RWPE1 (cell line): Measurements from ENCODE around the gene TMEM126A.
"Not testable (repeated sequence)": the region's sequence is repeated elsewhere in the genome, so short reads cannot be mapped to it uniquely, and the experiment has no call there.

Source experiments
- CTCF ChIA-PET: fragments of 350-600 bp; sonication (Branson Sonifier 250); formaldehyde crosslinking; extraction: SDS; loops from one replicate; lab custom pipeline; 2021; lab: Yijun Ruan, JAX
- POLR2A ChIA-PET: fragments of 400-600 bp; formaldehyde crosslinking; extraction: SDS; loops from one replicate; lab custom pipeline; 2020; ENCODE audit warnings: antibody characterized with exemption; ENCODE audit not compliant: low non-redundant PET; lab: Yijun Ruan, JAX
- DNase-seq: peaks from one replicate; pipeline ENCODE4 v3.0.0; 2012; ENCODE audit warnings: low spot score
- H3K27ac ChIP-seq: fragments of 450-650 bp; 2 replicates; pipeline ENCODE4 v1.5.1; 2017
- TF ChIP-seq, protein P1 (sequence below): fragments of 450-650 bp; conservative IDR thresholded peaks from 2 replicates; pipeline ENCODE4 v1.5.1; 2017; ENCODE audit warnings: low read depth, mild to moderate bottlenecking

The TMEM126A gene

DNA sequence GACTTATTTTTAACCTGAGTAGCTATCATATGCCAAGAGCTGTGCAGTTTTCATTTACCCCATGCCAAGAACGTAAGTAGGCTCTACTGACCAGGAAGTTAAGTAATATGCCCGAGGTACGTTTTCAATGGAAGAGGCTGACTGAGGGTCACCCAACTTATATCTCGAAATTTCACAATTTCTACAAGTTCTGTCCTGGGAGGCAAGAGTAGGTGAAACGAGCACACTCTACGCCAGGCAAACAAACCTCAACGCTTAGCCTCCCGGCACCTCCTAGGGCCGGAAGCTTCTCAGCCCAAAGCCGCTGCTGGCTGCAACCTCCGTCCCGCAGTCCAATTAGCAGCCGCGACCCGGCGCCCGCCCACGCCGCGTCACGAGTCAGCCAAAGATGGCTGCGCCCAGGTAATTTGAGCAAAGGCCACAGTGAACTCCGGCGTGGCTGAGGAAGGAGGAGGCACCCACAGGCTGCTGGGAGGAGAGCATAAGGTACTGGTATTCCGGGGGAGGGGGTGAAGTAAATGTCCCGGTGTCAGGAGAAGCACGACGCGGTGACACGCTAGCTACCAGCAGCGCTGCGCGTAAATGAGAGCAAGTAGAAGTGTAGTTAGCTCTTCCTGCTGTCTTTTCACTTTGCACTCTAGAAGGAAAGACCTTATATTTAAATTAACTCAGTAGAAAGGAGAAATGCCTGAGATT, at the start of gene TMEM126A:
Gene TMEM126A, plus strand, starts transcription at position 364 of the 696 bp plus-strand sequence. CDS start 2,289 bp downstream, outside the sequence.
- peak; percentile 82 for DNase-seq
- TF ChIP-seq, protein P1, sequence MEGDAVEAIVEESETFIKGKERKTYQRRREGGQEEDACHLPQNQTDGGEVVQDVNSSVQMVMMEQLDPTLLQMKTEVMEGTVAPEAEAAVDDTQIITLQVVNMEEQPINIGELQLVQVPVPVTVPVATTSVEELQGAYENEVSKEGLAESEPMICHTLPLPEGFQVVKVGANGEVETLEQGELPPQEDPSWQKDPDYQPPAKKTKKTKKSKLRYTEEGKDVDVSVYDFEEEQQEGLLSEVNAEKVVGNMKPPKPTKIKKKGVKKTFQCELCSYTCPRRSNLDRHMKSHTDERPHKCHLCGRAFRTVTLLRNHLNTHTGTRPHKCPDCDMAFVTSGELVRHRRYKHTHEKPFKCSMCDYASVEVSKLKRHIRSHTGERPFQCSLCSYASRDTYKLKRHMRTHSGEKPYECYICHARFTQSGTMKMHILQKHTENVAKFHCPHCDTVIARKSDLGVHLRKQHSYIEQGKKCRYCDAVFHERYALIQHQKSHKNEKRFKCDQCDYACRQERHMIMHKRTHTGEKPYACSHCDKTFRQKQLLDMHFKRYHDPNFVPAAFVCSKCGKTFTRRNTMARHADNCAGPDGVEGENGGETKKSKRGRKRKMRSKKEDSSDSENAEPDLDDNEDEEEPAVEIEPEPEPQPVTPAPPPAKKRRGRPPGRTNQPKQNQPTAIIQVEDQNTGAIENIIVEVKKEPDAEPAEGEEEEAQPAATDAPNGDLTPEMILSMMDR: no peak
- CTCF ChIA-PET: interaction anchor here (0.6 to 0.9 kb wide), 3 partner anchors 9 to 574 kb away, joined by 3 to 4 read pairs (median 3); no protein-coding TSS in a partner anchor
- H3K27ac ChIP-seq: peak within 1 kb of the TSS; percentile 79
- POLR2A ChIA-PET: interaction anchor here (0.6 to 1.2 kb wide), 3 partner anchors 10 to 687 kb away, joined by 3 to 6 read pairs (median 4); no protein-coding TSS in a partner anchor

DNA sequence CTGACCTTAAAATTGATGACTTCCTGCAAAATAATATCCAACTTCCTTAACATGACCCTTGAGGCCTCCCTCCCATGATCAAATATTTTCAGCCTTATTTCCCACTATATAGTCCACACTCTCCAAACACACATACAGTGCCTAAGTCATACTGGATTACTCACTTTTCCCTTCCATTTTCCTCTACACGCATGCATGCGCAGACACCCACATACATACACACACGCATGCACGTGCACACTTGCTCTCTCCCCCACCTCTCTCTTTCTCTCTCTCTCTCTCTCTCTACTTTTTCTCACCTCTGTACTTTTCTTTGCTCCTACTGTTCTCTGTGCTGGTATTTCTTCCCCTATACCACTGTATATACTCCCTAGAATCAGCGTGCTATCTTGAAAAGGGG, 48.7 kb upstream of the TMEM126A start:
- ChIA-PET POLR2A (no interaction called here), CTCF (no interaction called here)
- H3K27ac ChIP-seq: no peak overlapping the region
- no peak for DNase-seq
- TF ChIP-seq, protein P1: no peak

DNA sequence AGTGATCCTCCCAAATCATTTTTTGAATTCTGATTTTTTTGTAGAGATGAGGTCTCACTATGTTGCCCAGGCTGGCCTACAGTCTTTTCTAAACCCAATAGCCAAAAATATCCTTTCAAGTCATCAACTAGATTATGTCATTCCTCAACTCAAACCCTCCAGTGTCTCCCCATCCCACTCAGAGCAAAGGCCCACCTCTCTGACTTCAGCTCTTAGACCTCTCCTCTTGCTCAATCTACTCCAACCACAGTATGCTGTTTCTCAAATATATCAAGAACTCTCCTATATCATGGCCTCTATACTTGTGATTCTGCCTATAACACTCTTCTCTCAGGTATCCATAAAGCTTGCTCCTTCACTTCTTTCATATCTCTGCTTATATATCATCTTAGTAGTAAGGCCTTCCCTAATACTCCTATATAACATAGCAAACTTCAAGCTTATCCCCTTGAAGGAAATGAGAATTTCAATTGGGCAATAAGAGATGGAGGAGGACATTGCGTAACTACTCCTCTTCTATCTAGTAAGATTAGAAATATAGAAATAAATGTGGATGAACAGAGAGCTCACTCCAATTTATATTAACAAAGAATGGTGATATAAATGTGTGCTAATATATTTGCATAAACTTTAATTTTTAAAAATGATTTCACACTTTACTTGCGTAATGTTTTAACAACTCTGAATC, 45.1 kb upstream of the TMEM126A start:
- ChIA-PET POLR2A (no interaction called here), CTCF (no interaction called here)
- TF ChIP-seq, protein P1: no peak
- H3K27ac ChIP-seq: no peak overlapping the region
- no peak for DNase-seq

DNA sequence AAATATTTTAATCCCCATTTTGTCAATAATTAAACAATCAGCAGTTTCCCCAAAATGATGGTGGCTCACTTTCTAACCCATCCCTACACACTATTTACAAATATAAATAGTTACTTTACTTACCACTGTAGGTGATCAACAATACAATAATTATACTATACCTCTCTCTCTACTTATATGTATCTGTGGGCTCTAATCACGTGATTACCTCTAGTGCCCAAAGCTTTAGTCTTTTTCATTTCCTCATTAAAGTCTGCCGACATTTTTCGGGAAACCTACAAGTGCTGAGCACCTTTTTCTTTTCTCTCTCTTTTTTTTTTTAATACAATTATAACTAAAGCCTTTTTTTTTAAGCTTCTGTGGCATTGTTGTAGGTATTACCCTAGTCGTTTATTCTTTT, 44.5 kb upstream of the TMEM126A start:
- CTCF ChIA-PET: interaction anchor here (0.7 kb wide), 1 partner anchor 19 kb away, joined by 4 read pairs; no protein-coding TSS in a partner anchor
- POLR2A ChIA-PET: no interaction called here

DNA sequence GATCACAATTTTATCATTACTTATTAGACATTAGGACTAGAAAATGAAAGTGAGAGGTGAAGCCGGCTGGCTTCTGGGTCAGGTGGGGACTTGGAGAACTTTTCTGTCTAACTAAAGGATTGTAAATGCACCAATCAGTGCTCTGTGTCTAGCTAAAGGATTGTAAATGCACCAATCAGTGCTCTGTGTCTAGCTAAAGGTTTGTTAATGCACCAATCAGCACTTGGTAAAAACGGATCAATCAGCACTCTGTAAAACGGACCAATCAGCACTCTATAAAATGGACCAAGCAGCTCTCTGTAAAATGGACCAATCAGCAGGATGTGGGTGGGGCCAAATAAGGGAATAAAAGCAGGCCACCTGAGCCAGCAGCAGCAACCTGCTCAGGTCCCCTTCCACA, 41.5 kb upstream of the TMEM126A start:
- POLR2A ChIA-PET: not testable (repeated sequence)
- CTCF ChIA-PET: interaction anchor here (0.6 to 0.7 kb wide), 2 partner anchors 695 to 1319 kb away, joined by 3 to 4 read pairs; no protein-coding TSS in a partner anchor

More for the DNA sequence above, 44.5 kb upstream of the TMEM126A start:
- no peak overlapping the region for H3K27ac ChIP-seq
- no peak for DNase-seq
- TF ChIP-seq, protein P1: no peak

DNA sequence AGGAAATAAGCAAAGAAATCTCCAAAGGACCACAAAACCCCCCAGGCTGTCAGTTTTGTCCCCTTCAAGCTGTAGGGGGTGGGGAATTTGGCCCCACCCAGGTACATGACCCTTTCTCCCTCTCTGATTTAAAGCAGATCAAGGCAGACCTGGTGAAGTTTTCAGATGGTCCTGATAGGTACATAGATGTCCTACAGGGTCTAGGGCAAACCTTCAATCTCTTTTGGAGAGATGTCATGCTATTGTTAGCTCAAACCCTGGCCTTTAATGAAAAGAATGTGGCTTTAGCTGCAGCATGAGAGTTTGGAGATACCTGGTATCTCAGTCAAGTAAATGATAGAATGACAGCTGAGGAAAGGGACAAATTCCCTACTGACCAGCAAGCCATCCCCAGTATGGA, 39.1 kb upstream of the TMEM126A start:
- DNase-seq, CTCF ChIA-PET, H3K27ac ChIP-seq: not testable (repeated sequence)

More for the DNA sequence above, 41.5 kb upstream of the TMEM126A start:
- DNase-seq, H3K27ac ChIP-seq: not testable (repeated sequence)

DNA sequence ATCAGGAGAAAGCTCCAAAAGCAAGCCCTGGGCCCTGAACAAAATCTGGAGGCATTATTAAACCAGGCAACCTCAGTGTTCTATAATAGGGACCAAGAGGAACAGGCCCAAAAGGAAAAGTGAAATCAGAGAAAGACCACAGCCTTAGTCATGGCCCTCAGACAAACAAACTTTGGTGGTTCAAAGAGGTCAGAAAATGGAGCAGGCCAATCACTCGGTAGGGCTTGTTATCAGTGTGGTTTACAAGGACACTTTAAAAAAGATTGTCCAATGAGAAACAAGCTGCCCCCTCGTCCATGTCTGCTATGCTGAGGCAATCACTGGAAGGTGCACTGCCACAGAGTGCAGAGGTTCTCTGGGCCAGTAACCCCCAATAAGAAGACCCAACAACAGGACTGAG, 38.5 kb upstream of the TMEM126A start:
- CTCF ChIA-PET, H3K27ac ChIP-seq, POLR2A ChIA-PET, DNase-seq: not testable (repeated sequence)

More for the DNA sequence above, 39.1 kb upstream of the TMEM126A start:
- POLR2A ChIA-PET: not testable (repeated sequence)

DNA sequence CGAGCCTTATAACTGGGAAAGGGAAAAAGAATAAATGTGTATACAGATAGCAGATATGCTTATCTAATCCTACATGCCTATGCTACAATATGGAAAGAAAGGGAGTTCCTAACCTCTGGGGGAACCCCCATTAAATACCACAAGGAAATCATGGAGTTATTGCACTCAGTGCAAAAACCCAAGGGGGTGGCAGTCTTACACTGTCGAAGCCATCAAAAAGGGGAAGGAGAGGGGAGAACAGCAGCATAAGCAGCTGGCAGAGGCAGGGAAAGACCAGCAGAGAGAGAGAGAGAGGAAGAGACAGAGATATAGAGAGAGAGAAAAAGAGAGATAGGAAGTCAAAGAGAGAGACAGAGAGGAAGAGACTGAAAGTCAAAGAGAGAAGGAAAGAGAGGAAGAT, 36.1 kb upstream of the TMEM126A start:
- H3K27ac ChIP-seq, CTCF ChIA-PET, DNase-seq, POLR2A ChIA-PET: not testable (repeated sequence)
